HepG2 (cell line): ENCODE results near the gene IFT52. TPM values are rescaled to one million over a fixed set of nuclear protein-coding genes. Genes with fewer than 3 reads are reported as not detected.

Source experiments
- ARNTL ChIP-seq: sonication (generic); formaldehyde crosslinking; IDR thresholded peaks from 2 replicates; pipeline ENCODE4 v1.4.0; 2020; ENCODE audit warnings: mild to moderate bottlenecking, missing genetic modification reagents
- CENPT ChIP-seq: sonication (generic); formaldehyde crosslinking; IDR thresholded peaks from 2 replicates; pipeline ENCODE4 v1.8.0; 2022; ENCODE audit warnings: low read depth, mild to moderate bottlenecking, moderate library complexity, missing genetic modification reagents
- GABPB1 ChIP-seq: IDR thresholded peaks from 2 replicates; pipeline ENCODE4 v1.6.1; 2016; ENCODE audit warnings: mild to moderate bottlenecking, missing genetic modification reagents, moderate library complexity, missing compliant biosample characterization
- HNRNPUL1 ChIP-seq: fragments of 200-400 bp; formaldehyde crosslinking; IDR thresholded peaks from 2 replicates; pipeline ENCODE4 v1.6.1; 2017; ENCODE audit warnings: low read depth, mild to moderate bottlenecking, low read length, moderate library complexity
- IKZF4 ChIP-seq: sonication (generic); formaldehyde crosslinking; IDR thresholded peaks from 2 replicates; pipeline ENCODE4 v1.5.1; 2020; ENCODE audit warnings: borderline replicate concordance, mild to moderate bottlenecking, low read depth, missing genetic modification reagents; ENCODE audit errors: not compliant biosample characterization
- NFIC ChIP-seq: IDR thresholded peaks from 2 replicates; pipeline ENCODE4 v1.6.1; 2012; ENCODE audit warnings: mild to moderate bottlenecking, low read length, inconsistent platforms
- PCBP1 ChIP-seq: fragments of 200-400 bp; formaldehyde crosslinking; IDR thresholded peaks from 2 replicates; pipeline ENCODE4 v1.6.1; 2017; ENCODE audit warnings: mild to moderate bottlenecking, low read depth, low read length, borderline replicate concordance
- RARA ChIP-seq: IDR thresholded peaks from 2 replicates; pipeline ENCODE4 v1.6.1; 2016; ENCODE audit warnings: missing genetic modification reagents, missing compliant biosample characterization
- RFX3 ChIP-seq: IDR thresholded peaks from 2 replicates; pipeline ENCODE4 v1.6.1; 2016; ENCODE audit warnings: missing biosample characterization, missing genetic modification reagents
- SP140L ChIP-seq: sonication (generic); formaldehyde crosslinking; IDR thresholded peaks from 2 replicates; pipeline ENCODE4 v1.4.0; 2020; ENCODE audit warnings: missing genetic modification reagents, borderline replicate concordance
- TBP ChIP-seq: sonication (generic); formaldehyde crosslinking; IDR thresholded peaks from 2 replicates; pipeline ENCODE4 v1.5.0; 2020; ENCODE audit warnings: missing genetic modification reagents
- TBX2 ChIP-seq: sonication (generic); formaldehyde crosslinking; IDR thresholded peaks from 2 replicates; pipeline ENCODE4 v1.5.0; 2020; ENCODE audit warnings: missing genetic modification reagents, mild to moderate bottlenecking, borderline replicate concordance
- THAP11 ChIP-seq: IDR thresholded peaks from 2 replicates; pipeline ENCODE4 v1.6.1; 2016; ENCODE audit warnings: missing biosample characterization, missing genetic modification reagents
- XRCC5 ChIP-seq: fragments of 200-400 bp; formaldehyde crosslinking; optimal IDR thresholded peaks from 2 replicates; pipeline ENCODE3; 2017; ENCODE audit warnings: mild to moderate bottlenecking, low read length
- ZMYM3 ChIP-seq: sonication (generic); formaldehyde crosslinking; IDR thresholded peaks from 2 replicates; pipeline ENCODE4 v1.5.1; 2020; ENCODE audit warnings: mild to moderate bottlenecking, missing genetic modification reagents
- ZNF230 ChIP-seq: sonication (generic); formaldehyde crosslinking; IDR thresholded peaks from 2 replicates; pipeline ENCODE4 v1.4.0; 2020; ENCODE audit warnings: mild to moderate bottlenecking, missing genetic modification reagents
- ZNF563 ChIP-seq: sonication (generic); formaldehyde crosslinking; IDR thresholded peaks from 2 replicates; pipeline ENCODE4 v1.8.0; 2022; ENCODE audit warnings: mild to moderate bottlenecking, moderate library complexity, missing genetic modification reagents
- ZNF776 ChIP-seq: sonication (generic); formaldehyde crosslinking; IDR thresholded peaks from 2 replicates; pipeline ENCODE4 v1.4.0; 2020; ENCODE audit warnings: mild to moderate bottlenecking, missing genetic modification reagents
- ZNF792 ChIP-seq: IDR thresholded peaks from 2 replicates; pipeline ENCODE4 v1.6.1; 2016
- ZNF883 ChIP-seq: sonication (generic); formaldehyde crosslinking; IDR thresholded peaks from 2 replicates; pipeline ENCODE4 v1.5.1; 2020; ENCODE audit warnings: mild to moderate bottlenecking, missing genetic modification reagents; ENCODE audit errors: not compliant biosample characterization
- ZSCAN12 ChIP-seq: sonication (generic); formaldehyde crosslinking; IDR thresholded peaks from 2 replicates; pipeline ENCODE4 v1.9.0; 2021; ENCODE audit warnings: mild to moderate bottlenecking, missing genetic modification reagents
- ZSCAN31 ChIP-seq: sonication (generic); formaldehyde crosslinking; IDR thresholded peaks from 2 replicates; pipeline ENCODE4 v1.5.0; 2020; ENCODE audit warnings: low read depth, mild to moderate bottlenecking, missing genetic modification reagents
- polyA plus RNA-seq, 8 experiments: library from polyadenylated mRNA; depleted of rRNA in 3 of 8; stranded (reverse) in 7 of 8; unstranded in 1 of 8; fragments of >200 nt; fragmentation: Illumina TruSeq in 4 of 8; extraction: Trizol in 4 of 8; gene quantifications; 2 replicates each; pipeline versions ENCODE4 v1.2.1 to v1.2.3, GENCODE V29; 2011 to 2016; ENCODE audit warnings: low read depth in 4 of 8, missing spikeins in 1 of 8, mixed read lengths in 1 of 8; ENCODE audit not compliant: insufficient read depth in 1 of 8
- total RNA-seq, 5 experiments: library from RNA; depleted of rRNA; stranded (reverse); fragments of >200 nt; fragmentation: Illumina TruSeq; extraction: Trizol; gene quantifications; 2 replicates each; pipeline ENCODE4 v1.2.3, GENCODE V29; 2016; ENCODE audit warnings: low read depth in 1 of 5
- TF ChIP-seq, protein P1 (sequence below): sonication (generic); formaldehyde crosslinking; IDR thresholded peaks from 2 replicates; pipeline ENCODE4 v1.5.1; 2020; ENCODE audit warnings: missing genetic modification reagents, mild to moderate bottlenecking, borderline replicate concordance
- TF ChIP-seq, protein P2 (sequence below): IDR thresholded peaks from 2 replicates; pipeline ENCODE4 v1.6.1; 2012; ENCODE audit warnings: low read length, improper control_type of control experiment

The IFT52 gene
- total and polyA plus RNA-seq, 2 of the 13 experiments (the other 11 are each of a cell fraction or from before 2014, with no cell fraction given), result 48.0 to 64.0 TPM

DNA sequence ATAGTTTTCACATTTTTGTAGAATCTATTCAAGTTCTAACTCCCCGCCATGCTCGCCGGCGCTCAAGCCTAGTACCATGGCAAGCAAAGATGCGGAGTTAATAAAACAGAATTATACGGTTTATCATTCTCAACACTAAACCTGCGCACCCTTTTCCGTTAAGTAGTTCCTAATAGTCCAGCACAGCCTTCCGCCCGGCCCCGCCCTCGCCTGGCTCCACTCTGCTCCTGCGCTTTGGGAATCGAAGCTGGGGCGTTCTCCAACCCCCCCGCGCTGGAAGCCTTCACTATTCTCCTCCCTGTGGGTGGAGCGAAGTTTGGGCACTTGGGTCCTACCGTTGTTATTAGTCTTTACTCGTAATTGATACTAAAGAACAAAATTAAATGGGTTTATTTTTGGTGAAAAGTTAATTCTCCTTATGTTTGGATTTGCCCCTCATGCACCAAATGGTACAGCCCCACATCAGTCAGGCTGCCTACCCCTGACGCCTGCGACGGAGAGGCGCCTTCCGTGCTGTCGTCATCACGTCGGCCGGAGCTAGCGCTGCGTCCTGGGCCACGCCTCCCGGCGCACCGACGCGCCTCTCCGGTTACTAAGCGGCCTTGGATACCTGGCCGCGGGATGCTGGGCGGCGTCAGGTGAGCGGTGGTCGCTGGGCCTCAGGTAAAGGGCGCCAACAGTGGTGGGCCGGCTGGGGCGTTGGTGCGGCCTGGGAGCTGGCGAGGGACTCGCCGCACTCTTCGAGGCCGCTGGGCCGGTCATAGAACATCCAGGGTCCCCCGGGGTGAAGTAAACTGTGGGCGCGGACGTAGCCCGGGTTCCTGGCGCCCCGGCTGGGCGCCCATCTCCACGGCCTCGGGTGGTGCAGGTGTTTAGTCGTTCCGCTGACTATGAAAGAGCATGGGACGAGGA, at the start of gene IFT52 (continued):
- TF ChIP-seq, protein P1, sequence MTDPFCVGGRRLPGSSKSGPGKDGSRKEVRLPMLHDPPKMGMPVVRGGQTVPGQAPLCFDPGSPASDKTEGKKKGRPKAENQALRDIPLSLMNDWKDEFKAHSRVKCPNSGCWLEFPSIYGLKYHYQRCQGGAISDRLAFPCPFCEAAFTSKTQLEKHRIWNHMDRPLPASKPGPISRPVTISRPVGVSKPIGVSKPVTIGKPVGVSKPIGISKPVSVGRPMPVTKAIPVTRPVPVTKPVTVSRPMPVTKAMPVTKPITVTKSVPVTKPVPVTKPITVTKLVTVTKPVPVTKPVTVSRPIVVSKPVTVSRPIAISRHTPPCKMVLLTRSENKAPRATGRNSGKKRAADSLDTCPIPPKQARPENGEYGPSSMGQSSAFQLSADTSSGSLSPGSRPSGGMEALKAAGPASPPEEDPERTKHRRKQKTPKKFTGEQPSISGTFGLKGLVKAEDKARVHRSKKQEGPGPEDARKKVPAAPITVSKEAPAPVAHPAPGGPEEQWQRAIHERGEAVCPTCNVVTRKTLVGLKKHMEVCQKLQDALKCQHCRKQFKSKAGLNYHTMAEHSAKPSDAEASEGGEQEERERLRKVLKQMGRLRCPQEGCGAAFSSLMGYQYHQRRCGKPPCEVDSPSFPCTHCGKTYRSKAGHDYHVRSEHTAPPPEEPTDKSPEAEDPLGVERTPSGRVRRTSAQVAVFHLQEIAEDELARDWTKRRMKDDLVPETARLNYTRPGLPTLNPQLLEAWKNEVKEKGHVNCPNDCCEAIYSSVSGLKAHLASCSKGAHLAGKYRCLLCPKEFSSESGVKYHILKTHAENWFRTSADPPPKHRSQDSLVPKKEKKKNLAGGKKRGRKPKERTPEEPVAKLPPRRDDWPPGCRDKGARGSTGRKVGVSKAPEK, result peak; percentile 85; the same call in 1 of the 2 replicates
- 0 out of 2 replicates have a peak, but pooled peaks have one; percentile 66 for TF ChIP-seq PCBP1
- TF ChIP-seq IKZF4 (CRISPR knock-in tag), result no peak
- peak; percentile 93 for TF ChIP-seq ZNF230 (CRISPR knock-in tag)
- peak; percentile 90 for TF ChIP-seq ZNF883 (CRISPR knock-in tag)
- TF ChIP-seq RFX3 (CRISPR knock-in tag), result peak; percentile 87
- TF ChIP-seq HNRNPUL1, result no peak
- TF ChIP-seq XRCC5, result peak; percentile 87
- TF ChIP-seq GABPB1 (CRISPR knock-in tag), result peak; percentile 89
- 0 out of 2 replicates have a peak, but pooled peaks have one; percentile 22 for TF ChIP-seq NFIC
- TF ChIP-seq ARNTL (CRISPR knock-in tag), result peak; percentile 74; the same call in 1 of the 2 replicates
- TF ChIP-seq SP140L (CRISPR knock-in tag), result peak; percentile 55; the same call in 1 of the 2 replicates
- TF ChIP-seq RARA (CRISPR knock-in tag), result peak; percentile 51; the same call in 1 of the 2 replicates
- TF ChIP-seq CENPT (CRISPR knock-in tag), result no peak
- TF ChIP-seq TBP (CRISPR knock-in tag), result peak; percentile 71; the same call in 1 of the 2 replicates
- peak; percentile 40; the same call in 1 of the 2 replicates for TF ChIP-seq ZSCAN12 (CRISPR knock-in tag)
- peak; percentile 71 for TF ChIP-seq ZMYM3 (CRISPR knock-in tag)
- peak; percentile 74 for TF ChIP-seq TBX2 (CRISPR knock-in tag)
- TF ChIP-seq ZNF563 (CRISPR knock-in tag), result 0 out of 2 replicates have a peak, but pooled peaks have one; percentile 19
- TF ChIP-seq, protein P2, sequence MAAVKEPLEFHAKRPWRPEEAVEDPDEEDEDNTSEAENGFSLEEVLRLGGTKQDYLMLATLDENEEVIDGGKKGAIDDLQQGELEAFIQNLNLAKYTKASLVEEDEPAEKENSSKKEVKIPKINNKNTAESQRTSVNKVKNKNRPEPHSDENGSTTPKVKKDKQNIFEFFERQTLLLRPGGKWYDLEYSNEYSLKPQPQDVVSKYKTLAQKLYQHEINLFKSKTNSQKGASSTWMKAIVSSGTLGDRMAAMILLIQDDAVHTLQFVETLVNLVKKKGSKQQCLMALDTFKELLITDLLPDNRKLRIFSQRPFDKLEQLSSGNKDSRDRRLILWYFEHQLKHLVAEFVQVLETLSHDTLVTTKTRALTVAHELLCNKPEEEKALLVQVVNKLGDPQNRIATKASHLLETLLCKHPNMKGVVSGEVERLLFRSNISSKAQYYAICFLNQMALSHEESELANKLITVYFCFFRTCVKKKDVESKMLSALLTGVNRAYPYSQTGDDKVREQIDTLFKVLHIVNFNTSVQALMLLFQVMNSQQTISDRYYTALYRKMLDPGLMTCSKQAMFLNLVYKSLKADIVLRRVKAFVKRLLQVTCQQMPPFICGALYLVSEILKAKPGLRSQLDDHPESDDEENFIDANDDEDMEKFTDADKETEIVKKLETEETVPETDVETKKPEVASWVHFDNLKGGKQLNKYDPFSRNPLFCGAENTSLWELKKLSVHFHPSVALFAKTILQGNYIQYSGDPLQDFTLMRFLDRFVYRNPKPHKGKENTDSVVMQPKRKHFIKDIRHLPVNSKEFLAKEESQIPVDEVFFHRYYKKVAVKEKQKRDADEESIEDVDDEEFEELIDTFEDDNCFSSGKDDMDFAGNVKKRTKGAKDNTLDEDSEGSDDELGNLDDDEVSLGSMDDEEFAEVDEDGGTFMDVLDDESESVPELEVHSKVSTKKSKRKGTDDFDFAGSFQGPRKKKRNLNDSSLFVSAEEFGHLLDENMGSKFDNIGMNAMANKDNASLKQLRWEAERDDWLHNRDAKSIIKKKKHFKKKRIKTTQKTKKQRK, result no peak
- no peak; the same call in none of the 2 replicates for TF ChIP-seq ZSCAN31
- TF ChIP-seq ZNF776 (CRISPR knock-in tag), result peak; percentile 80
- TF ChIP-seq THAP11 (CRISPR knock-in tag), result peak; percentile 90
- TF ChIP-seq ZNF792, result peak; percentile 77
